ENCODE measurements around the gene FAM120A. TPM values are rescaled to one million over a fixed set of nuclear protein-coding genes. Genes with fewer than 3 reads are reported as not detected.
"Not testable (repeated sequence)": the region's sequence is repeated elsewhere in the genome, so short reads cannot be mapped to it uniquely, and the experiment has no call there.

Gene FAM120A
- total RNA-seq, 1 experiment from 2014 or later = 57.1 TPM

GRCh38 chr9:93511228-93511627 lies 59.7 kb downstream of the FAM120A start:
- not testable (repeated sequence) for DNase-seq (ENCODE audit: low read depth)

- DNase-seq (ENCODE audit: low read depth) = not testable (repeated sequence)
Observed at GRCh38 chr9:93512170-93512812, 60.8 kb downstream of the FAM120A start.

- no peak for DNase-seq (ENCODE audit: low read depth)
Observed at GRCh38 chr9:93513606-93514005, 62.1 kb downstream of the FAM120A start.

GRCh38 chr9:93517331-93517730 lies 65.8 kb downstream of the FAM120A start:
- no peak for DNase-seq (ENCODE audit: low read depth)

DNA sequence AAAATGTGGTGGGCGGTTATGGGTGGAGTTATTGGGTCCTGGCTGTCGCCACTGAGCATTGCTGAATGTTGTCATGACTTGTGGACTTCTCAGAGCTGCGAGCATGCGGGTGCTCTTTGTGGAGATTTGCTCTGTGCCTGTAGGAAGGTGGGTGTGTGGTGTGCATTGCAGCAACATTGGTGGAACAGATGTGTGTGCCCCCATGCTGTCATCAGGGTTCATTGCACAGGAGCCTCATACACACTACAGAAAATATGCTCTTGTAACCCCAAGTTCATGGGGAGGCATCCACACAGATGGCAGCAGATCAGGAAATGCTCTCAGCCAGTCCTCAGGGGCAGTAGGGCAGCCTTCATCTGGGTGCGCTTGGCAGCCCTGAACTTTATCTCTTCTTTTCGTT lies 69.0 kb downstream of the FAM120A start:
- no peak for DNase-seq (ENCODE audit: low read depth)

- no peak for DNase-seq (ENCODE audit: low read depth)
Observed at GRCh38 chr9:93522736-93523135, 71.3 kb downstream of the FAM120A start.

DNA sequence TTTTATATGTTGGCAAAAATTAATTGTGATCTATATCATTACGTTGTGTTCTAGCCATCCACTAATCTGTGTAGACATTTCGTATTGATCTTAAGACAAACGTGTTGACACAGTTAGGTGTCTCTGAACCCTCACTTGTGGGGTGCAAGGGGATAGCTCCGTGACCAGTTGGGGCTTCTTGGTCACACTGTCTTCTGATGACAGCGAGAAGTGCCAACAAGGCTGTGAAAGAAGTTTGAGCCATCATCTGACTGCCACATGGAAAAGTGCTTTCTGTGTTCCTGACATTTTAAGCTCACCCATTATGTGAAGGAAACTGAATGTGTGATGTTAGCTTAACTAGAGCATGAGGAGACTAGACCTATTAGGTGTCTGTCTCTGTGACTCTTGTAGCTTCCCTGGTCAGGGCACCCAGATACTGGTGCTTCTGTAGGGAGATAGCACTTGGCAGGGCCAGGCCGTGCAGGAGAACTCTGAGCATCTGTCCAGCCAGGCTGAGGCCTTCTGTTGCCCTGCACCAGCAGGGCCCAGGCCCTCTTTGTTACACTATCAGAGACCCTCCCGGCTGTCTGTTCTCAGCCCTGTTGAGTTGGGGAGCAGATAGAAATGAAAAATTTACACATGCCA lies 72.1 kb downstream of the FAM120A start:
- DNase-seq (ENCODE audit: low read depth) = no peak

- DNase-seq (ENCODE audit: low read depth) = no peak
Observed at GRCh38 chr9:93525476-93525875, 74.0 kb downstream of the FAM120A start.

- DNase-seq (ENCODE audit: low read depth) = peak; percentile 4
Observed at GRCh38 chr9:93531374-93531773, 79.9 kb downstream of the FAM120A start.

GRCh38 chr9:93532141-93532540 lies 80.7 kb downstream of the FAM120A start:
- DNase-seq (ENCODE audit: low read depth) = no peak

GRCh38 chr9:93533863-93534262 lies 82.4 kb downstream of the FAM120A start:
- DNase-seq (ENCODE audit: low read depth) = no peak

DNA sequence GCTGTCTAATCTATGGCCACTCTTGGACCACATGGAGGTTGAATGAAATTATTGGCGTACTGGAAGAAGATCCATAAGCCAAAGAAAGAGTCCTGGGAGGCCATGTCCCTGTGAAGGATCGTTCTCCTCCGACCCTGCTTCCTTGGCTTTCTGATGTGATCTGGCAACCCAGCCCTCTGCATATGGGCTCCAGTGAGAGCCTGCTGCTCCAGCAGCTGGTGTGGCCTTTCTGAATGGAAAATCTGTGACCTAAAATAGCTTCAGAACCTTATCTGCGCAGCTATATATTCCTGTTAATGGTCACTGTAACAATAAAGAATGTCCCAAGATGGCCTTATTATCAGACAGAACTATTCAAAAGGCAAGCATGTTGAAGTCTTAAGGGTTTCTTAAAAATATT lies 84.7 kb downstream of the FAM120A start:
- no peak for DNase-seq (ENCODE audit: low read depth)

DNA sequence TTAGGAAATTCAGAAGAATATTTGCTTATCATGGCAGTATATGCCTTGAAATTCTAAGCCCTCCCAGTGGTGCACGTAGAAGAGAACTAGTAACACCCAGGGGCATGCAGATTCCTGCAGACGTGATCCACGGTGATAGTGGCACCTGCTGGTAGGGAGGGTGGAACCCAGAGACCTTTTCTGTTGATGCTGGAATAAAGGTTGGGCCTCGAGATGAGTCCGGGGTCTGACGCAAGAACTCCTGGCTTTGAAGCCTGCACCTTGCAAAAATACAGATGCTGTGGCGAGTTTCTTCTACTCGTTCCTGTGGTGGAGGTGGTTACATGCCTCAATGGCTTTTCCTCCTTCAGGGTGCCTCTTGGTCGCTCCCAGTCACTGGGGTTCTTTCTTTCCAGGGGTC lies 85.4 kb downstream of the FAM120A start:
- DNase-seq (ENCODE audit: low read depth) = no peak

- no peak for DNase-seq (ENCODE audit: low read depth)
Observed at GRCh38 chr9:93540305-93540704, 88.8 kb downstream of the FAM120A start.

GRCh38 chr9:93541005-93541404 lies 89.5 kb downstream of the FAM120A start:
- DNase-seq (ENCODE audit: low read depth) = no peak

GRCh38 chr9:93541581-93542349 lies 90.3 kb downstream of the FAM120A start:
- DNase-seq (ENCODE audit: low read depth) = no peak

DNA sequence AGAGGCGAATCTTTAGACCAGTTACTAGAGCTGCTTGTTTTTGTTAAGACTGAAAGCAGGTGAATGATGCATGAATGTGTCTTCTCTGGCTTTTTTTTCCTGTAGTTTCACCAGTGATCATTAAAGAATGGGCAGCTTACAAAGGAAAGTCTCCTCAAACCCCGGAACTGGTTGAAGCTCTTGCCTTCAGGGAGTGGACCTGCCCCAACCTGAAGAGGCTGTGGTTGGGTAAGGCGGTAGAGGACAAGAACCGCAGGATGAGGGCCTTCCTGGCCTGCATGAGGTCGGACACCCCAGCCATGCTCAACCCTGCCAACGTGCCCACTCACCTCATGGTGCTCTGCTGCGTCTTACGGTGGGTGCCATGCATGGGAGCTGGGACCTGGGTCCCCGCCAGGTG lies 91.6 kb downstream of the FAM120A start:
- no peak for DNase-seq (ENCODE audit: low read depth)

- DNase-seq (ENCODE audit: low read depth) = no peak
Observed at GRCh38 chr9:93546356-93546755, 94.9 kb downstream of the FAM120A start.

- no peak for DNase-seq (ENCODE audit: low read depth)
Observed at GRCh38 chr9:93549611-93550010, 98.1 kb downstream of the FAM120A start.

GRCh38 chr9:93552923-93553322 lies 101.4 kb downstream of the FAM120A start:
- DNase-seq (ENCODE audit: low read depth) = no peak

GRCh38 chr9:93555370-93555769 lies 103.9 kb downstream of the FAM120A start:
- DNase-seq (ENCODE audit: low read depth) = no peak

DNA sequence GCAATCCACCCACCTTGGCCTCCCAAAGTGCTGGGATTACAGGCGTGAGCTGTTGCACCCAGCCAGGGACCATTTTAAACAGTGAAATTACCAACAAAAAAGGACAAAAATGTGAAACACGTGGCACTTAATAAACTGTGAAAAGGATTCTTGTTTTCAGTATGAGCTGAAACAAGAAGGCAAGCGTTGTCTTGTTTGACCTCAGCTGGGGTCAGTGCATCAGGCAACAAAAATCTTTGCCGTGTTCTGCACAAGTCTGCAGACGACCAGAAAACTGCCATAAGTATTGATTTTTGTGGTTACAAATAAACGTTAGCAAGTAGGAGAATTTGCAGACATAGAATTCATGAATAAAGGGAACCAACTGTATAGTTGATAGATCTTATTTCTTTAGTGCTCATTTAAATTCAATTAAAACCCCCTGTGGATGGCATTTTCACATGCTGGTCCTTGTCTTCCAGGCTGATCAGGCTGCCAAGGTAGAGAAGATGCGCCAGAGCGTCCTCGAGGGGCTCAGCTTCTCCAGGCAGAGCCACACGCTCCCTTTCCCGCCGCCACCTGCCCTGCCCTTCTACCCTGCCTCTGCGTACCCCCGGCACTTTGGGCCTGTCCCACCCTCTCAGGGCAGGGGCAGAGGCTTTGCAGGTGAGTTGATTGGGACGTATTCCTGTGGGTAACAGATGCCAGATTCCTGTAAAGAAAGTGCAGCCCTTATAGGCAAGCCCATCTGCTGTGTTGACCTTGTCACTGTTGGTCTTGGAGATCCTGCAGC lies 106.1 kb downstream of the FAM120A start:
- no peak for DNase-seq (ENCODE audit: low read depth)

All from RPMI7951 (cell line).